Loucy (cell line): ENCODE measurements around the gene LETM1.

ENCODE experiments used
- H2AFZ ChIP-seq: fragments of 200-600 bp; sonication (generic); 2 replicates; pipeline ENCODE4 v1.6.0; 2016; ENCODE audit warnings: antibody characterized with exemption, mild to moderate bottlenecking, low read length, moderate library complexity
- H3F3A ChIP-seq: fragments of 200-600 bp; 2 replicates; pipeline ENCODE4 v1.6.0; 2016; ENCODE audit warnings: antibody characterized with exemption, low read depth, mild to moderate bottlenecking
- H3K27me3 ChIP-seq: fragments of 200-600 bp; sonication (generic); 2 replicates; pipeline ENCODE4 v1.6.1; 2014; ENCODE audit warnings: low read length, mild to moderate bottlenecking; ENCODE audit not compliant: insufficient read depth, poor library complexity, severe bottlenecking
- H3K36me3 ChIP-seq: fragments of 200-600 bp; sonication (generic); 2 replicates; pipeline ENCODE4 v1.6.1; 2016; ENCODE audit warnings: low read length; ENCODE audit not compliant: insufficient read depth
- H3K4me1 ChIP-seq: fragments of 200-600 bp; sonication (generic); 2 replicates; pipeline ENCODE4 v1.5.1; 2014; ENCODE audit warnings: low read length, mild to moderate bottlenecking; ENCODE audit not compliant: insufficient read depth, poor library complexity, severe bottlenecking
- H3K4me2 ChIP-seq: fragments of 200-600 bp; sonication (generic); 2 replicates; pipeline ENCODE4 v1.6.0; 2014; ENCODE audit warnings: antibody characterized with exemption, low read length, low read depth, mild to moderate bottlenecking; ENCODE audit not compliant: poor library complexity, severe bottlenecking
- H3K4me3 ChIP-seq: fragments of 200-600 bp; sonication (generic); 2 replicates; pipeline ENCODE4 v1.5.1; 2014; ENCODE audit warnings: low read length, mild to moderate bottlenecking, mixed read lengths; ENCODE audit not compliant: poor library complexity, severe bottlenecking
- H3K79me2 ChIP-seq: fragments of 200-600 bp; sonication (generic); 2 replicates; pipeline ENCODE4 v1.6.1; 2014; ENCODE audit warnings: low read length; ENCODE audit not compliant: insufficient read depth
- H3K9ac ChIP-seq: fragments of 200-600 bp; sonication (generic); 2 replicates; pipeline ENCODE4 v1.6.0; 2014; ENCODE audit warnings: mild to moderate bottlenecking, low read depth, low read length, moderate library complexity; ENCODE audit not compliant: poor library complexity, severe bottlenecking
- H3K9me2 ChIP-seq: fragments of 200-600 bp; sonication (generic); replicated peaks from 2 replicates; pipeline ENCODE4 v1.6.1; 2016; ENCODE audit warnings: low read depth, low read length, mixed read lengths
- H3K9me3 ChIP-seq: fragments of 200-600 bp; sonication (generic); 2 replicates; pipeline ENCODE4 v1.6.1; 2014; ENCODE audit warnings: mild to moderate bottlenecking, antibody characterized with exemption, low read length, low read depth; ENCODE audit not compliant: insufficient read depth
- H4K20me1 ChIP-seq: fragments of 200-600 bp; sonication (generic); 2 replicates; pipeline ENCODE4 v1.6.0; 2014; ENCODE audit warnings: antibody characterized with exemption, low read length, mild to moderate bottlenecking; ENCODE audit not compliant: insufficient read depth, poor library complexity, severe bottlenecking
- CTCF ChIP-seq: fragments of 200-600 bp; sonication (generic); conservative IDR thresholded peaks from 2 replicates; pipeline ENCODE4 v1.5.1; 2014; ENCODE audit warnings: mild to moderate bottlenecking, antibody characterized with exemption, low read length
- EZH2phosphoT487 ChIP-seq: fragments of 200-600 bp; IDR thresholded peaks from 2 replicates; pipeline ENCODE4 v1.6.1; 2018; ENCODE audit warnings: antibody characterized with exemption, mild to moderate bottlenecking, moderate library complexity, borderline replicate concordance

The LETM1 gene

GRCh38 chr4:1794809-1795298, 61.1 kb downstream of the LETM1 start:
- Histone ChIP-seq H3K36me3 (no peaks in the 10 kb centered on the region), H4K20me1 (no peaks in the 10 kb centered on the region), H3K79me2 (no peaks in the 10 kb centered on the region), H3K9me2 (no peaks in the 10 kb centered on the region), H3K9ac (no peak overlapping the region), H3K9me3 (no peaks in the 10 kb centered on the region), H2AFZ (no peak overlapping the region), H3F3A (no peaks in the 10 kb centered on the region), H3K4me1 (no peaks in the 10 kb centered on the region), H3K4me3 (no peak overlapping the region), H3K27me3 (no peaks in the 10 kb centered on the region), H3K4me2 (no peak overlapping the region)
- TF ChIP-seq CTCF (no peak), EZH2phosphoT487 (no peak)

GRCh38 chr4:1793940-1794808, 61.8 kb downstream of the LETM1 start:
- no peaks in the 10 kb centered on the region for H3K27me3 ChIP-seq
- no peaks in the 10 kb centered on the region for H3K36me3 ChIP-seq
- no peak overlapping the region for H3K9ac ChIP-seq
- no peaks in the 10 kb centered on the region for H3K9me2 ChIP-seq
- no peaks in the 10 kb centered on the region for H3K79me2 ChIP-seq
- no peak overlapping the region for H3K4me3 ChIP-seq
- no peaks in the 10 kb centered on the region for H3F3A ChIP-seq
- H3K9me3 ChIP-seq = no peaks in the 10 kb centered on the region
- no peak overlapping the region for H2AFZ ChIP-seq
- no peaks in the 10 kb centered on the region for H4K20me1 ChIP-seq
- H3K4me2 ChIP-seq = no peak overlapping the region
- H3K4me1 ChIP-seq = no peaks in the 10 kb centered on the region
- TF ChIP-seq CTCF (no peak), EZH2phosphoT487 (no peak)

GRCh38 chr4:1793496-1793840, 62.5 kb downstream of the LETM1 start:
- Histone ChIP-seq H3K4me1 (no peaks in the 10 kb centered on the region), H3K4me2 (no peak overlapping the region), H3K4me3 (peak overlapping the region; percentile 59), H3F3A (no peaks in the 10 kb centered on the region), H3K9me3 (no peaks in the 10 kb centered on the region), H3K9ac (no peak overlapping the region), H3K36me3 (no peaks in the 10 kb centered on the region), H3K79me2 (no peaks in the 10 kb centered on the region), H2AFZ (peak overlapping the region; percentile 60; the same call in 1 of the 2 replicates), H3K9me2 (no peaks in the 10 kb centered on the region), H4K20me1 (no peaks in the 10 kb centered on the region), H3K27me3 (no peaks in the 10 kb centered on the region)
- TF ChIP-seq EZH2phosphoT487 = no peak
- no peak for TF ChIP-seq CTCF
